Transverse colon (tissue), 4 donors: ENCODE measurements around the gene ZNF439. TPM values are rescaled to one million over a fixed set of nuclear protein-coding genes. Genes with fewer than 3 reads are reported as not detected.
"Not testable (repeated sequence)": the region's sequence is repeated elsewhere in the genome, so short reads cannot be mapped to it uniquely, and the experiment has no call there.

Experiments used
- DNase-seq: peaks from one replicate; pipeline ENCODE4 v3.0.0-alpha.2; 2019
- H3K27ac ChIP-seq, 4 donors: fragments of 200-600 bp; sonication (generic); 2 replicates each; pipeline ENCODE4 v1.5.1; 2016 to 2018; ENCODE audit warnings: inconsistent platforms in 4 of 4
- H3K27me3 ChIP-seq: fragments of 200-600 bp; sonication (generic); 2 replicates; pipeline ENCODE4 v1.5.1; 2017; ENCODE audit warnings: inconsistent platforms
- H3K36me3 ChIP-seq, 4 donors: fragments of 200-600 bp; sonication (generic); 2 replicates each; pipeline ENCODE4 v1.5.1; 2017 to 2019; ENCODE audit warnings: inconsistent platforms in 4 of 4
- H3K4me1 ChIP-seq, 4 donors: fragments of 200-600 bp; sonication (generic); 2 replicates each; pipeline ENCODE4 v1.5.1; 2017 to 2020; ENCODE audit warnings: inconsistent platforms in 4 of 4
- H3K4me3 ChIP-seq, 4 donors: fragments of 200-600 bp; sonication (generic); 1 replicate in 1 of 4; 2 replicates in 3 of 4; pipeline versions ENCODE4 v1.5.1 to v1.6.1; 2017 to 2019; ENCODE audit warnings: inconsistent platforms in 4 of 4
- H3K9me3 ChIP-seq, 2 donors: fragments of 200-600 bp; sonication (generic); 2 replicates each; pipeline ENCODE4 v1.5.1; 2017 to 2019; ENCODE audit warnings: inconsistent platforms in 2 of 2
- EP300 ChIP-seq: sonication (generic); formaldehyde crosslinking; IDR thresholded peaks from one replicate; pipeline ENCODE4 v1.6.1; 2017; ENCODE audit warnings: antibody characterized with exemption, low read depth
- POLR2A ChIP-seq: fragments of 450-650 bp; IDR thresholded peaks from one replicate; pipeline ENCODE4 v1.6.1; 2016; ENCODE audit warnings: antibody characterized with exemption, mild to moderate bottlenecking, moderate library complexity
- POLR2AphosphoS5 ChIP-seq, 3 donors: sonication (generic); formaldehyde crosslinking; IDR thresholded peaks; one replicate each; pipeline ENCODE4 v1.6.1; 2016; ENCODE audit warnings: antibody characterized with exemption in 3 of 3
- WGBS, 2 donors: methylation state at CpG; one replicate each; pipeline ENCODE4 v1.1.5; 2018; ENCODE audit warnings: low coverage in 1 of 2; 5-methylcytosine and 5-hydroxymethylcytosine counted together
- in situ Hi-C, 4 donors: fragments of 200-750 bp; cut with MboI; loops; one replicate each; pipeline versions ENCODE4 v1.15.0 to v1.15.1; 2017; ENCODE audit warnings: low sequenced_read_pairs in 3 of 4, low pct_ligation_motif_present in 1 of 4, low pct_unique_long_range_greater_than_20kb in 1 of 4
- intact Hi-C: fragments of 100-400 bp; cut with DNase I; formaldehyde crosslinking; loops from one replicate; pipeline ENCODE4 v1.15.1; 2023; ENCODE audit warnings: low total_unique reads
- total RNA-seq, 4 donors: library from RNA; depleted of rRNA; stranded (reverse); fragments of >200 nt; gene quantifications; one replicate each; pipeline ENCODE4 v1.1.0, GENCODE V29; 2016
- TF ChIP-seq, protein P1 (sequence below), 5 experiments: fragments of 200-600 bp in 3 of 5; fragments of 450-650 bp in 2 of 5; sonication (generic) in 3 of 5; IDR thresholded peaks; 1 replicate in 2 of 5; 2 replicates in 3 of 5; pipeline ENCODE4 v1.5.1; 2016 to 2017; ENCODE audit warnings: antibody characterized with exemption in 5 of 5, inconsistent platforms in 3 of 5, mild to moderate bottlenecking in 2 of 5, moderate library complexity in 1 of 5

The ZNF439 gene
- total RNA-seq, 4 donors from 2014 or later, result 14.6 to 20.3 (median 16.0) TPM

DNA sequence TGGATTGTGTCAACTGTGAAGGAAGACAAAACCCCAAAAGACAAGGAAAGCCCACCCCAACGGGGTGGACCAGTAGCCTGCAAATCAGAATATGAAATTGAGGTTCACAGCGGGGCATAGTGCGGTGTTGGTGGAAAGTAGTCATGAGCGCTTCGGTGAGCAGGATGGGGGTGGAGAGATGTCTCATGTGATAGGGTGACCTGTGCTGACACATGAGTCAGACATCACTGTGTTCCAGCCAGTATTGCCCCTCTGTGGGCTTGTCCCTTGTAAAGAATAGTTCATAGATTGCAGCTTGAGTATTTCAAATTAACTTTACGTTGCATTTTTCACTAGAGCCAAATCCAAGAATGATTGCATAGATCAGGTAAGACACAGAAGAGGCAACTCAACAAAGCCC is 46.3 kb downstream of the ZNF439 start:
- peaks cover 0 to 7% (median 2%) of the 10 kb centered on the region in 4 donors for H3K4me1 ChIP-seq
- TF ChIP-seq POLR2A (no peak), POLR2AphosphoS5 (IDR thresholded peaks at IDR 0.05) (no peak), EP300 (no peak)
- TF ChIP-seq, protein P1, sequence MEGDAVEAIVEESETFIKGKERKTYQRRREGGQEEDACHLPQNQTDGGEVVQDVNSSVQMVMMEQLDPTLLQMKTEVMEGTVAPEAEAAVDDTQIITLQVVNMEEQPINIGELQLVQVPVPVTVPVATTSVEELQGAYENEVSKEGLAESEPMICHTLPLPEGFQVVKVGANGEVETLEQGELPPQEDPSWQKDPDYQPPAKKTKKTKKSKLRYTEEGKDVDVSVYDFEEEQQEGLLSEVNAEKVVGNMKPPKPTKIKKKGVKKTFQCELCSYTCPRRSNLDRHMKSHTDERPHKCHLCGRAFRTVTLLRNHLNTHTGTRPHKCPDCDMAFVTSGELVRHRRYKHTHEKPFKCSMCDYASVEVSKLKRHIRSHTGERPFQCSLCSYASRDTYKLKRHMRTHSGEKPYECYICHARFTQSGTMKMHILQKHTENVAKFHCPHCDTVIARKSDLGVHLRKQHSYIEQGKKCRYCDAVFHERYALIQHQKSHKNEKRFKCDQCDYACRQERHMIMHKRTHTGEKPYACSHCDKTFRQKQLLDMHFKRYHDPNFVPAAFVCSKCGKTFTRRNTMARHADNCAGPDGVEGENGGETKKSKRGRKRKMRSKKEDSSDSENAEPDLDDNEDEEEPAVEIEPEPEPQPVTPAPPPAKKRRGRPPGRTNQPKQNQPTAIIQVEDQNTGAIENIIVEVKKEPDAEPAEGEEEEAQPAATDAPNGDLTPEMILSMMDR (IDR thresholded peaks at IDR 0.05), result no peak
- intact Hi-C loops, result no loop called here
- in situ Hi-C loops, result loop anchor here in 2 of 4 donors (25.0 kb wide), 2 partner anchors 92 to 242 kb away; partner anchors contain the start of gene ZNF20 (in 1 of the 2)
- peaks cover 16 to 31% of the 10 kb centered on the region in 2 donors for H3K9me3 ChIP-seq
- peaks cover 0 to 22% (median 3%) of the 10 kb centered on the region in 4 donors for H3K36me3 ChIP-seq
- H3K4me3 ChIP-seq, result no peak overlapping the region
- H3K27me3 ChIP-seq, result no peaks in the 10 kb centered on the region
- H3K27ac ChIP-seq, result no peak overlapping the region
- 92 to 96% methylated on average over 6 of the region's 6 CpGs for WGBS, 2 donors
- no peak for DNase-seq

DNA sequence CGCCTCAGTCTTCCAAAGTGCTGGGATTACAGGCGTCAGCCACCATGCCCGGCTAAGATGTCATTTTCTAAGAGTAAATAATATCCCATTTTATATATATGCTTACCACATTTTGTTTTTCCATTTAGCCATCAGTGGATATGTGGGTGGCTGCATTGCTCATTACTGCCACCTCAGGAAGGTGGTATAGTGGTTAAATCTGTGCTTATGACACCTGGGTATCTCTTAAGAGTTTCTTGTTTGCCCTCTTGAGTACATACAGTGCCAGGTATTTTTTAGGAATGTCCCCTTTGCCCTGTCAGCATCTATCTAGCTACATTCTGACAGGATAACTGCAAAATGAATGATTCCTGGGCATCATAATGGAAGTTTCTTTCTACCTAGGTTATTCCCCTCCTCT is 53.7 kb downstream of the ZNF439 start:
- no peaks in the 10 kb centered on the region for H3K27me3 ChIP-seq
- H3K36me3 ChIP-seq, result peaks cover 4 to 63% (median 28%) of the 10 kb centered on the region in 4 donors
- TF ChIP-seq EP300 (no peak), POLR2AphosphoS5 (IDR thresholded peaks at IDR 0.05) (no peak), POLR2A (no peak)
- TF ChIP-seq, protein P1 (IDR thresholded peaks at IDR 0.05), result no peak
- H3K27ac ChIP-seq, result no peak overlapping the region
- no peak for DNase-seq
- H3K4me1 ChIP-seq, result no peaks in the 10 kb centered on the region
- in situ Hi-C loops, result loop anchor here in 1 of 4 donors (25.0 kb wide), 1 partner anchor 235 kb away; the partner anchor contains the start of gene ZNF20
- 96 to 100% methylated on average over 3 of the region's 3 CpGs for WGBS, 2 donors
- H3K9me3 ChIP-seq, result peaks cover 82 to 93% of the 10 kb centered on the region in 2 donors
- intact Hi-C loops, result no loop called here
- H3K4me3 ChIP-seq, result no peak overlapping the region

DNA sequence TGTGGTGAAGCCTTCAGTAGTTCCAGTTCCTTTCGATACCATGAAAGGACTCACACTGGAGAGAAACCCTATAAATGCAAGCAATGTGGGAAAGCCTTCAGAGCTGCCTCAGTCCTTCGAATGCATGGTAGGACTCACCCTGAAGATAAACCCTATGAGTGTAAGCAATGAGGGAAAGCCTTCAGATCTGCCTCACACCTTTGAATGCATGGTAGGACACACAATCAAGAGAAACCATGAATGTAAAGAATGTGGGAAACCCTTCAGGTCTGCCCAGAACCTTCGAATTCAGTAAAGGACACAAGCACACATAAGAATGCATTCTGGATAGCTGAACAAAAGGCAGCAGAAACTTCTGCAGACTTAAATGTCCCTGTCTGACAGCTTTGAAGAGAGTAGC is 57.4 kb downstream of the ZNF439 start:
- Histone ChIP-seq H3K36me3 (peaks cover 4 to 59% (median 28%) of the 10 kb centered on the region in 4 donors), H3K4me3 (no peak overlapping the region), H3K27ac (no peak overlapping the region), H3K9me3 (peaks cover 82 to 90% of the 10 kb centered on the region in 2 donors), H3K4me1 (no peaks in the 10 kb centered on the region), H3K27me3 (no peaks in the 10 kb centered on the region)
- TF ChIP-seq POLR2A, result no peak
- TF ChIP-seq POLR2AphosphoS5 (IDR thresholded peaks at IDR 0.05), result no peak
- no peak for TF ChIP-seq EP300
- TF ChIP-seq, protein P1 (IDR thresholded peaks at IDR 0.05), result no peak
- intact Hi-C loops, result no loop called here
- no peak for DNase-seq
- 87 to 97% methylated on average over 3 of the region's 3 CpGs for WGBS, 2 donors
- in situ Hi-C loops, result loop anchor here in 1 of 4 donors (25.0 kb wide), 1 partner anchor 231 kb away; the partner anchor contains the start of gene ZNF20

DNA sequence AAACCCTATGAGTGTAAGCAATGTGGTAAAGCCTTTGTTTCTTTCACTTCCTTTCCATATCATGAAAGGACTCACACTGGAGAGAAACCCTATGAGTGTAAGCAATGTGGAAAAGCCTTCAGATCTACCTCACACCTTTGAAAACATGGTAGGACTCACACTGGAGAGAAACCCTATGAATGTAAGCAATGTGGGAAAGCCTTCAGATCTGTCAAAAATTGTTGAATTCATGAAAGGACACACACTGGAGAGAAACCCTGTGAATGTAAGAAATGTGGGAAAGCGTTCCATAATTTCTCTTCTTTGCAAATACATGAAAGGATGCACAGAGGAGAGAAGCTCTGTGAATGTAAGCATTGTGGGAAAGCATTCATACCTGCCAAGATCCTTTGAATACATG is 63.4 kb downstream of the ZNF439 start:
- H3K4me3 ChIP-seq, H3K27me3 ChIP-seq, intact Hi-C loops, H3K27ac ChIP-seq, DNase-seq, H3K4me1 ChIP-seq: not testable (repeated sequence)
- Histone ChIP-seq H3K9me3 (peaks cover 53 to 78% of the 10 kb centered on the region in 2 donors), H3K36me3 (peaks cover 0 to 11% (median 4%) of the 10 kb centered on the region in 4 donors)
- WGBS, 2 donors, result 83 to 100% methylated on average over 1 of the region's 1 CpG
- in situ Hi-C loops, result loop anchor here in 1 of 4 donors (25.0 kb wide), 1 partner anchor 225 kb away; the partner anchor contains the start of gene ZNF20

DNA sequence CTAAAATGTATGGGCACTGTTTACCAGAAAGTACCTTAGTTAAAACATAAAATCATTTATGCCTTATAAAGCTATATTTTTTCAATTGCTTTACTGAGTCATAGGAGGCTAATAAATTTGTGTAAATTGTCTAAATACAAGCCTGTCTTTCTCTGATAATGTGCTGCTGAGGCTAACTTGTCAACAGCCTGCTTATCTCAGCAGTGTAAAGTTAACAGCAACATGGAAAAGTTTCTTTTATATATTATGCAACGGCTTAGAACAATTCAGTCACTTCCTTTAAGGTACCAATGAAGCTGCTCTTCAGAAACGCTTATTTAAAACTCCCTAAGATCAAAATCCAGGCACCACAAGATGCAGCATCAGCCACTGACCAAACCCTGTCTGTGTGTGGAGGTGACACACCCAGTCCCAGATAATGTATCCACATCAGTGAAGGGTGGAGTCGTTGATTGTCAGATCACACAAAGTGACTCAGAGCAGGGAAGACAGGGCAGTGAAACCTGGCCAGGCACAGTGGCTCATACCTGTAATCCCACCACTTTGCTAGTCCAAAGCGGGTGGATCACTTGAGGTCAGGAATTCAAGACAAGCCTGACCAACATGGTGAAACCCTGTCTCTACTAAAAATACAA is 66.0 kb downstream of the ZNF439 start:
- H3K4me1 ChIP-seq, DNase-seq, H3K27me3 ChIP-seq, intact Hi-C loops, H3K4me3 ChIP-seq, H3K27ac ChIP-seq: not testable (repeated sequence)
- peaks cover 30 to 53% of the 10 kb centered on the region in 2 donors for H3K9me3 ChIP-seq
- peaks cover 0 to 11% (median 4%) of the 10 kb centered on the region in 4 donors for H3K36me3 ChIP-seq
- WGBS, 2 donors, result 93 to 96% methylated on average over 2 to 4 of the region's 4 CpGs
- in situ Hi-C loops, result loop anchor here in 1 of 4 donors (25.0 kb wide), 1 partner anchor 223 kb away; the partner anchor contains the start of gene ZNF20

Other genes starting within 250 kb of the ZNF439 start
- gene ZNF823, start 109.8 kb upstream of the ZNF439 start, total RNA-seq, result 10 to 100 TPM; 16.4 to 69.1 (median 20.1) TPM
- 10 to 100 TPM in 3 of 4 donors, 1 to 10 TPM in 1; 8.3 to 20.9 (median 14.8) TPM for gene ZNF441, start 81.7 kb upstream of the ZNF439 start, total RNA-seq
- gene ZNF491, start 50.2 kb upstream of the ZNF439 start, total RNA-seq, result 1 to 10 TPM in 2 of 4 donors, under 1 TPM in 1, not detected in 1; 0.75 to 3.1 (median 2.4) TPM
- gene ZNF440, start 34.5 kb upstream of the ZNF439 start, total RNA-seq, result 10 to 100 TPM; 44.1 to 51.3 (median 48.2) TPM
- 10 to 100 TPM; 27.4 to 42.6 (median 29.9) TPM for gene ZNF69, start 39.1 kb downstream of the ZNF439 start, total RNA-seq
- gene ZNF700, start 76.4 kb downstream of the ZNF439 start, total RNA-seq, result 10 to 100 TPM; 25.8 to 38.3 (median 29.1) TPM
- gene ZNF763, start 116.3 kb downstream of the ZNF439 start, total RNA-seq, result 10 to 100 TPM in 2 of 4 donors, 1 to 10 TPM in 2; 7.1 to 15.1 (median 9.5) TPM
- gene ZNF433, start 187.0 kb downstream of the ZNF439 start, total RNA-seq, result 10 to 100 TPM in 1 of 4 donors, 1 to 10 TPM in 3; 3.2 to 13.5 (median 4.7) TPM
- under 1 TPM in 1 of 4 donors, not detected in 3; 0.32 TPM for gene ZNF878, start 204.2 kb downstream of the ZNF439 start, total RNA-seq
- gene ZNF844, start 216.0 kb downstream of the ZNF439 start, total RNA-seq, result 10 to 100 TPM in 3 of 4 donors, 1 to 10 TPM in 1; 8.6 to 15.3 (median 12.5) TPM